A549 (cell line): Measurements from ENCODE around the gene ZFAND2B. TPM values are rescaled to one million over a fixed set of nuclear protein-coding genes. Genes with fewer than 3 reads are reported as not detected.

Source experiments
- ATAC-seq, 2 experiments: fragments of 200-7000 bp in 1 of 2; fragments of >200 bp in 1 of 2; cut with Nextera tagmentation in 1 of 2; cut with Tn5 transposase in 1 of 2; 3 replicates each; pipeline versions ENCODE4 v1.8.0 to v1.9.1; 2018 to 2020; ENCODE audit warnings: mild to moderate bottlenecking in 1 of 2, moderate library complexity in 1 of 2
- CTCF ChIA-PET: fragments of 300-600 bp; sonication (Branson Sonifier 250); formaldehyde crosslinking; extraction: SDS; loops from one replicate; lab custom pipeline; 2021; ENCODE audit warnings: antibody characterized with exemption, inconsistent platforms; lab: Yijun Ruan, JAX
- POLR2A ChIA-PET: fragments of 350-600 bp; formaldehyde crosslinking; extraction: SDS; loops from one replicate; lab custom pipeline; 2021; ENCODE audit warnings: antibody characterized with exemption, inconsistent platforms; lab: Yijun Ruan, JAX
- DNase-seq, 2 experiments: peaks; one replicate each; pipeline versions ENCODE4 v3.0.0 to v3.0.0-alpha.2; 2011 to 2016; ENCODE audit warnings: low read depth in 1 of 2, low spot score in 1 of 2
- FAIRE-seq: peaks from 2 replicates; lab custom pipeline; 2011; peaks lifted over from hg19 to GRCh38; lab: Jason Lieb, UNC
- H3K27ac ChIP-seq, 2 experiments: fragments of >200 bp; sonication (Bioruptor Twin); formaldehyde crosslinking; 3 replicates each; pipeline ENCODE4 v1.5.1; 2016 to 2017
- H3K4me1 ChIP-seq: fragments of >200 bp; sonication (Bioruptor Twin); formaldehyde crosslinking; 3 replicates; pipeline ENCODE4 v1.6.1; 2016
- H3K4me2 ChIP-seq: fragments of >200 bp; sonication (Bioruptor Twin); formaldehyde crosslinking; 3 replicates; pipeline ENCODE4 v1.6.1; 2016
- H3K4me3 ChIP-seq: fragments of >200 bp; sonication (Bioruptor Twin); formaldehyde crosslinking; 3 replicates; pipeline ENCODE4 v1.5.1; 2016
- H3K9me3 ChIP-seq: fragments of >200 bp; sonication (Bioruptor Twin); formaldehyde crosslinking; 3 replicates; pipeline ENCODE4 v1.6.1; 2016
- BHLHE40 ChIP-seq: IDR thresholded peaks from 2 replicates; pipeline ENCODE4 v1.6.1; 2012; ENCODE audit warnings: low read depth, low read length, inconsistent platforms
- CBX2 ChIP-seq: fragments of 200-600 bp; sonication (generic); IDR thresholded peaks from 2 replicates; pipeline ENCODE4 v1.6.1; 2016; ENCODE audit warnings: low read depth, mild to moderate bottlenecking, borderline replicate concordance
- CBX8 ChIP-seq: fragments of 200-600 bp; sonication (generic); IDR thresholded peaks from 2 replicates; pipeline ENCODE4 v1.6.1; 2016
- EHF ChIP-seq: fragments of 250-450 bp; sonication (Bioruptor Pico); IDR thresholded peaks from 2 replicates; pipeline ENCODE4 v1.5.0; 2020; ENCODE audit warnings: mild to moderate bottlenecking
- EHMT2 ChIP-seq: fragments of 200-600 bp; sonication (generic); IDR thresholded peaks from 2 replicates; pipeline ENCODE4 v1.6.1; 2016; ENCODE audit warnings: antibody characterized with exemption, low read depth, mild to moderate bottlenecking, moderate library complexity
- EP300 ChIP-seq, 2 experiments: fragments of >200 bp; sonication (Bioruptor Twin); formaldehyde crosslinking; IDR thresholded peaks; 2 replicates in 1 of 2; 3 replicates in 1 of 2; pipeline ENCODE4 v1.6.1; 2016 to 2017
- FOSB ChIP-seq: fragments of 250-450 bp; sonication (Bioruptor Pico); IDR thresholded peaks from 2 replicates; pipeline ENCODE4 v1.5.0; 2020; ENCODE audit warnings: mild to moderate bottlenecking, moderate library complexity
- FOXS1 ChIP-seq: fragments of 250-450 bp; sonication (Bioruptor Pico); IDR thresholded peaks from 2 replicates; pipeline ENCODE4 v1.5.0; 2020; ENCODE audit warnings: mild to moderate bottlenecking, moderate library complexity
- GATA3 ChIP-seq: IDR thresholded peaks from 2 replicates; pipeline ENCODE4 v1.6.1; 2012; ENCODE audit warnings: borderline replicate concordance
- HEYL ChIP-seq: fragments of 250-450 bp; sonication (Bioruptor Pico); IDR thresholded peaks from 2 replicates; pipeline ENCODE4 v1.8.0; 2021; ENCODE audit warnings: mild to moderate bottlenecking, moderate library complexity
- HOXA7 ChIP-seq: fragments of 250-450 bp; sonication (Bioruptor Pico); IDR thresholded peaks from 2 replicates; pipeline ENCODE4 v1.5.0; 2020; ENCODE audit warnings: mild to moderate bottlenecking, moderate library complexity
- HOXB5 ChIP-seq: fragments of 250-450 bp; sonication (Bioruptor Pico); IDR thresholded peaks from 2 replicates; pipeline ENCODE4 v1.5.0; 2020; ENCODE audit warnings: mild to moderate bottlenecking, moderate library complexity
- JUNB ChIP-seq: fragments of >200 bp; sonication (Bioruptor Twin); formaldehyde crosslinking; IDR thresholded peaks from 2 replicates; pipeline ENCODE4 v1.6.1; 2016
- KDM1A ChIP-seq: fragments of 200-600 bp; sonication (generic); IDR thresholded peaks from 2 replicates; pipeline ENCODE4 v1.6.1; 2016; ENCODE audit warnings: low read depth, mild to moderate bottlenecking
- KDM5A ChIP-seq: fragments of 200-600 bp; sonication (generic); IDR thresholded peaks from 2 replicates; pipeline ENCODE4 v1.6.1; 2016; ENCODE audit warnings: antibody characterized with exemption, mild to moderate bottlenecking
- MYC ChIP-seq: IDR thresholded peaks from 2 replicates; pipeline ENCODE4 v1.6.1; 2012; ENCODE audit warnings: mild to moderate bottlenecking, inconsistent platforms, low read length, improper control_type of control experiment, borderline replicate concordance
- NFE2L2 ChIP-seq: fragments of 150-350 bp; conservative IDR thresholded peaks from 2 replicates; pipeline ENCODE4 v1.6.1; 2014; ENCODE audit warnings: low read length
- NR3C1 ChIP-seq: fragments of >200 bp; sonication (Bioruptor Twin); formaldehyde crosslinking; IDR thresholded peaks from 3 replicates; pipeline ENCODE4 v1.6.1; 2017
- POLR2AphosphoS2 ChIP-seq: conservative IDR thresholded peaks from 2 replicates; pipeline ENCODE4 v1.6.1; 2012; ENCODE audit warnings: low read length, improper control_type of control experiment, inconsistent platforms
- RAD21 ChIP-seq, 2 experiments: fragments of >200 bp in 1 of 2; sonication (Bioruptor Twin) in 1 of 2; formaldehyde crosslinking in 1 of 2; IDR thresholded peaks in 1 of 2; conservative IDR thresholded peaks in 1 of 2; 2 replicates in 1 of 2; 3 replicates in 1 of 2; pipeline ENCODE4 v1.6.1; 2012 to 2018; ENCODE audit warnings: inconsistent platforms in 1 of 2
- RARB ChIP-seq: fragments of 250-450 bp; sonication (Bioruptor Pico); IDR thresholded peaks from 2 replicates; pipeline ENCODE4 v1.8.0; 2021; ENCODE audit warnings: mild to moderate bottlenecking, moderate library complexity
- RFX5 ChIP-seq: fragments of 450-650 bp; IDR thresholded peaks from 2 replicates; pipeline ENCODE4 v1.7.1; 2014; ENCODE audit warnings: antibody characterized with exemption, mild to moderate bottlenecking, moderate library complexity
- TFCP2L1 ChIP-seq: fragments of 250-450 bp; sonication (Bioruptor Pico); IDR thresholded peaks from 2 replicates; pipeline ENCODE4 v1.5.0; 2021; ENCODE audit warnings: mild to moderate bottlenecking
- ZC3H11A ChIP-seq: fragments of 450-650 bp; IDR thresholded peaks from 2 replicates; pipeline ENCODE4 v1.6.1; 2014; ENCODE audit warnings: antibody characterized with exemption, mild to moderate bottlenecking
- ZNF302 ChIP-seq: fragments of 250-450 bp; sonication (Bioruptor Pico); IDR thresholded peaks from 2 replicates; pipeline ENCODE4 v1.9.0; 2021; ENCODE audit warnings: inconsistent platforms, mild to moderate bottlenecking, moderate library complexity
- WGBS: methylation state at CpG from one replicate; pipeline ENCODE4 v1.1.6; 2017; ENCODE audit errors: missing lambda C conversion rate; 5-methylcytosine and 5-hydroxymethylcytosine counted together
- polyA minus RNA-seq: library from RNA; depleted of rRNA, polyadenylated mRNA; stranded (reverse); fragments of >200 nt; gene quantifications from 2 replicates; pipeline ENCODE4 v1.2.3, GENCODE V29; 2011; rRNA and poly(A)+ RNA removed
- polyA plus RNA-seq, 4 experiments: library from polyadenylated mRNA; depleted of rRNA in 3 of 4; stranded (reverse); fragments of >200 nt; fragmentation: RNase III in 1 of 4; extraction: RNeasy Plus Mini Kit Qiagen cat#74134 plus additional on column Dnase treatment in 1 of 4; gene quantifications; 2 replicates in 3 of 4; 3 replicates in 1 of 4; pipeline ENCODE4 v1.2.3, GENCODE V29; 2011 to 2017
- TF ChIP-seq, protein P1 (sequence below): fragments of 250-450 bp; sonication (Bioruptor Pico); IDR thresholded peaks from 2 replicates; pipeline ENCODE4 v1.5.0; 2020; ENCODE audit warnings: low read depth, mild to moderate bottlenecking, moderate library complexity
- TF ChIP-seq, protein P2 (sequence below): fragments of >200 bp; sonication (Bioruptor Twin); formaldehyde crosslinking; IDR thresholded peaks from 3 replicates; pipeline ENCODE4 v1.5.1; 2016
- TF ChIP-seq, protein P3 (sequence below): IDR thresholded peaks from 2 replicates; pipeline ENCODE4 v1.6.1; 2012
- TF ChIP-seq, protein P4 (sequence below): fragments of 150-350 bp; IDR thresholded peaks from 2 replicates; pipeline ENCODE4 v1.6.1; 2014; ENCODE audit warnings: low read depth, mild to moderate bottlenecking, low read length
- TF ChIP-seq, protein P5 (sequence below): fragments of 450-650 bp; IDR thresholded peaks from 2 replicates; pipeline ENCODE4 v1.6.1; 2014; ENCODE audit warnings: antibody characterized with exemption
- TF ChIP-seq, protein P6 (sequence below): IDR thresholded peaks from 2 replicates; pipeline ENCODE4 v1.6.1; 2012
- TF ChIP-seq, protein P7 (sequence below): fragments of >200 bp; sonication (Bioruptor Twin); formaldehyde crosslinking; IDR thresholded peaks from 3 replicates; pipeline ENCODE4 v1.6.1; 2016

Gene ZFAND2B, protein sequence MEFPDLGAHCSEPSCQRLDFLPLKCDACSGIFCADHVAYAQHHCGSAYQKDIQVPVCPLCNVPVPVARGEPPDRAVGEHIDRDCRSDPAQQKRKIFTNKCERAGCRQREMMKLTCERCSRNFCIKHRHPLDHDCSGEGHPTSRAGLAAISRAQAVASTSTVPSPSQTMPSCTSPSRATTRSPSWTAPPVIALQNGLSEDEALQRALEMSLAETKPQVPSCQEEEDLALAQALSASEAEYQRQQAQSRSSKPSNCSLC
- polyA plus RNA-seq (2011; rRNA removed): 29.1 and 30.3 TPM in 2 replicates
- 34.8 and 43.2 TPM in 2 replicates for polyA plus RNA-seq (2012; cell fraction: cytosol; rRNA removed)
- 61.1 and 66.1 TPM in 2 replicates for polyA plus RNA-seq (2012; cell fraction: nucleus; rRNA removed)
- 18.8 to 21.2 TPM (median 19.0 TPM) in 3 replicates for polyA plus RNA-seq (2017; fragmentation: RNase III; extraction: RNeasy Plus Mini Kit Qiagen cat#74134 plus additional on column Dnase treatment)
- polyA minus RNA-seq: 39.6 and 40.4 TPM in 2 replicates

DNA sequence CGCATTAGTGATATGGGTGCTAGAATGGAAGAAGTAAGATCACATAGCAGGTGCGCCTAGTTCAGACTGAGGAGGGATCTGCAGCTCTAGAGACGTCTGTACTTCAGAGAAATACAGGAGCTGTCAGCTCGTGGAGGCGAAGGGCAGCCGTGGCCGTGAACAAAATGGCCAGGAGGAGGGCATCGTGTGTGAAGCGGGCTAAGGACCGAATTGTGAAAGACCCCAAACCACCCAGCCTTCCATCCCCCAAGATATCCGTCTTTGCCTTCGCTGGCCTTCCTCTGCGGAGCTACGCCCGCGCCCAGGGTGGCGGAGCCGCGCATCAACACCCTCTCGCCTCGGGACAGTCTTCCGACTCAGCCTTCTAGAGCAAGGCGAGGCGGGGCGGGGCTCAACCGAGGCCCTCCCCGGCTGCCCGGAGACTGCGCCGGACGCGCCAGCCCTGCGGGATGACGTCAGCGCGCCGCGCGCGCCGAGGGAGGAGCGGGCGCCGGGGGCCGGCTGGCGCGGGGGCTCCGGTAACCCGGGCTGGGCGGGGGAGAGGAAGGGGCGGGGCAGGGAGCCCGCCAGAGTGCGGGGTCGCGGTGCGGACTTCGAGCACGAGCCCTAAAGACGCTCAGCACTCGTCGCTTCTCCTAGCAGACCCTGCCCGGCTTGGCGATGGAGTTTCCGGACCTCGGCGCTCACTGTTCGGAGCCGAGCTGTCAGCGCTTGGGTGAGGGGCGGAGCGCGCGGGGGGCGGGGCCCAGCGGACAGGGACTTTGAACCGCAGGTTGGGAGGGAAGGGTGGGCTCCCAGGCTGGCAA is at the start of gene ZFAND2B:
Gene ZFAND2B (plus strand): TSS at position 455 of the 806 bp plus-strand sequence. CDS start 206 bp downstream, at position 661.
- Histone ChIP-seq H3K27ac (peak within 1 kb of the TSS; percentile 95 to 98), H3K4me3 (peak within 1 kb of the TSS; percentile 53), H3K4me2 (peak within 1 kb of the TSS; percentile 85), H3K4me1 (peaks cover 16% of the 10 kb centered on the region), H3K9me3 (peaks cover 3% of the 10 kb centered on the region; the same call in 1 of the 3 replicates)
- ChIA-PET POLR2A (interaction anchor here (0.6 to 3.9 kb wide), 15 partner anchors 9 to 182 kb away, joined by 3 to 25 read pairs (median 5); partner anchors contain the start of genes ABCB6, ANKZF1, CNPPD1 and DNAJB2), CTCF (interaction anchor here (0.7 to 3.2 kb wide), 14 partner anchors 10 to 330 kb away, joined by 3 to 20 read pairs (median 4); partner anchors contain the start of gene NHEJ1)
- WGBS: 1% methylated on average over 37 of the region's 76 CpGs
- FAIRE-seq (no peak), ATAC-seq (peak; percentile 85 to 93), DNase-seq (peak; percentile 89 to 91)
- TF ChIP-seq, protein P1, sequence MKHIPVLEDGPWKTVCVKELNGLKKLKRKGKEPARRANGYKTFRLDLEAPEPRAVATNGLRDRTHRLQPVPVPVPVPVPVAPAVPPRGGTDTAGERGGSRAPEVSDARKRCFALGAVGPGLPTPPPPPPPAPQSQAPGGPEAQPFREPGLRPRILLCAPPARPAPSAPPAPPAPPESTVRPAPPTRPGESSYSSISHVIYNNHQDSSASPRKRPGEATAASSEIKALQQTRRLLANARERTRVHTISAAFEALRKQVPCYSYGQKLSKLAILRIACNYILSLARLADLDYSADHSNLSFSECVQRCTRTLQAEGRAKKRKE (CRISPR knock-in tag): peak; percentile 64; the same call in 1 of the 2 replicates
- TF ChIP-seq FOXS1 (no peak), EP300 (IDR thresholded peaks at IDR 0.05) (no peak), ZNF302 (CRISPR knock-in tag) (no peak), ZC3H11A (no peak), MYC (no peak), RARB (CRISPR knock-in tag) (no peak), NR3C1 (no peak), CBX2 (no peak), EHMT2 (no peak), BHLHE40 (no peak), RFX5 (no peak), RAD21 (conservative IDR thresholded peaks at IDR 0.05 in 1 of 2, IDR thresholded peaks at IDR 0.05 in 1 of 2) (no peak), HOXB5 (CRISPR knock-in tag) (no peak), GATA3 (peak; percentile 31; the same call in 1 of the 2 replicates), KDM5A (no peak), TFCP2L1 (CRISPR knock-in tag) (no peak), NFE2L2 (no peak), JUNB (no peak), FOSB (CRISPR knock-in tag) (no peak), CBX8 (no peak), EHF (no peak), POLR2AphosphoS2 (no peak; the same call in 1 of the 2 replicates), HOXA7 (CRISPR knock-in tag) (no peak; the same call in 1 of the 2 replicates), HEYL (CRISPR knock-in tag) (no peak), KDM1A (no peak)
- TF ChIP-seq, protein P2, sequence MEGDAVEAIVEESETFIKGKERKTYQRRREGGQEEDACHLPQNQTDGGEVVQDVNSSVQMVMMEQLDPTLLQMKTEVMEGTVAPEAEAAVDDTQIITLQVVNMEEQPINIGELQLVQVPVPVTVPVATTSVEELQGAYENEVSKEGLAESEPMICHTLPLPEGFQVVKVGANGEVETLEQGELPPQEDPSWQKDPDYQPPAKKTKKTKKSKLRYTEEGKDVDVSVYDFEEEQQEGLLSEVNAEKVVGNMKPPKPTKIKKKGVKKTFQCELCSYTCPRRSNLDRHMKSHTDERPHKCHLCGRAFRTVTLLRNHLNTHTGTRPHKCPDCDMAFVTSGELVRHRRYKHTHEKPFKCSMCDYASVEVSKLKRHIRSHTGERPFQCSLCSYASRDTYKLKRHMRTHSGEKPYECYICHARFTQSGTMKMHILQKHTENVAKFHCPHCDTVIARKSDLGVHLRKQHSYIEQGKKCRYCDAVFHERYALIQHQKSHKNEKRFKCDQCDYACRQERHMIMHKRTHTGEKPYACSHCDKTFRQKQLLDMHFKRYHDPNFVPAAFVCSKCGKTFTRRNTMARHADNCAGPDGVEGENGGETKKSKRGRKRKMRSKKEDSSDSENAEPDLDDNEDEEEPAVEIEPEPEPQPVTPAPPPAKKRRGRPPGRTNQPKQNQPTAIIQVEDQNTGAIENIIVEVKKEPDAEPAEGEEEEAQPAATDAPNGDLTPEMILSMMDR: no peak
- TF ChIP-seq, protein P3, sequence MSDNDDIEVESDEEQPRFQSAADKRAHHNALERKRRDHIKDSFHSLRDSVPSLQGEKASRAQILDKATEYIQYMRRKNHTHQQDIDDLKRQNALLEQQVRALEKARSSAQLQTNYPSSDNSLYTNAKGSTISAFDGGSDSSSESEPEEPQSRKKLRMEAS: peak; percentile 57; the same call in 1 of the 2 replicates
- TF ChIP-seq, protein P4, sequence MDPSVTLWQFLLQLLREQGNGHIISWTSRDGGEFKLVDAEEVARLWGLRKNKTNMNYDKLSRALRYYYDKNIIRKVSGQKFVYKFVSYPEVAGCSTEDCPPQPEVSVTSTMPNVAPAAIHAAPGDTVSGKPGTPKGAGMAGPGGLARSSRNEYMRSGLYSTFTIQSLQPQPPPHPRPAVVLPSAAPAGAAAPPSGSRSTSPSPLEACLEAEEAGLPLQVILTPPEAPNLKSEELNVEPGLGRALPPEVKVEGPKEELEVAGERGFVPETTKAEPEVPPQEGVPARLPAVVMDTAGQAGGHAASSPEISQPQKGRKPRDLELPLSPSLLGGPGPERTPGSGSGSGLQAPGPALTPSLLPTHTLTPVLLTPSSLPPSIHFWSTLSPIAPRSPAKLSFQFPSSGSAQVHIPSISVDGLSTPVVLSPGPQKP: no peak
- TF ChIP-seq, protein P5, sequence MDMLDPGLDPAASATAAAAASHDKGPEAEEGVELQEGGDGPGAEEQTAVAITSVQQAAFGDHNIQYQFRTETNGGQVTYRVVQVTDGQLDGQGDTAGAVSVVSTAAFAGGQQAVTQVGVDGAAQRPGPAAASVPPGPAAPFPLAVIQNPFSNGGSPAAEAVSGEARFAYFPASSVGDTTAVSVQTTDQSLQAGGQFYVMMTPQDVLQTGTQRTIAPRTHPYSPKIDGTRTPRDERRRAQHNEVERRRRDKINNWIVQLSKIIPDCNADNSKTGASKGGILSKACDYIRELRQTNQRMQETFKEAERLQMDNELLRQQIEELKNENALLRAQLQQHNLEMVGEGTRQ: no peak
- TF ChIP-seq, protein P6, sequence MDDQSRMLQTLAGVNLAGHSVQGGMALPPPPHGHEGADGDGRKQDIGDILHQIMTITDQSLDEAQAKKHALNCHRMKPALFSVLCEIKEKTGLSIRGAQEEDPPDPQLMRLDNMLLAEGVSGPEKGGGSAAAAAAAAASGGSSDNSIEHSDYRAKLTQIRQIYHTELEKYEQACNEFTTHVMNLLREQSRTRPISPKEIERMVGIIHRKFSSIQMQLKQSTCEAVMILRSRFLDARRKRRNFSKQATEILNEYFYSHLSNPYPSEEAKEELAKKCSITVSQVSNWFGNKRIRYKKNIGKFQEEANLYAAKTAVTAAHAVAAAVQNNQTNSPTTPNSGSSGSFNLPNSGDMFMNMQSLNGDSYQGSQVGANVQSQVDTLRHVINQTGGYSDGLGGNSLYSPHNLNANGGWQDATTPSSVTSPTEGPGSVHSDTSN: peak; percentile 58
- TF ChIP-seq, protein P7, sequence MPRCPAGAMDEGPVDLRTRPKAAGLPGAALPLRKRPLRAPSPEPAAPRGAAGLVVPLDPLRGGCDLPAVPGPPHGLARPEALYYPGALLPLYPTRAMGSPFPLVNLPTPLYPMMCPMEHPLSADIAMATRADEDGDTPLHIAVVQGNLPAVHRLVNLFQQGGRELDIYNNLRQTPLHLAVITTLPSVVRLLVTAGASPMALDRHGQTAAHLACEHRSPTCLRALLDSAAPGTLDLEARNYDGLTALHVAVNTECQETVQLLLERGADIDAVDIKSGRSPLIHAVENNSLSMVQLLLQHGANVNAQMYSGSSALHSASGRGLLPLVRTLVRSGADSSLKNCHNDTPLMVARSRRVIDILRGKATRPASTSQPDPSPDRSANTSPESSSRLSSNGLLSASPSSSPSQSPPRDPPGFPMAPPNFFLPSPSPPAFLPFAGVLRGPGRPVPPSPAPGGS: peak; percentile 72
